AG09309 (cell line): Measurements from ENCODE around the gene MORN2.

Experiments
- DNase-seq: peaks from one replicate; pipeline ENCODE4 v3.0.0-alpha.2; 2010; ENCODE audit warnings: low read depth
- H3K4me3 ChIP-seq: 2 replicates; pipeline ENCODE4 v1.5.1; 2011; ENCODE audit warnings: mild to moderate bottlenecking, low read depth, low read length, moderate library complexity; ENCODE audit not compliant: control insufficient read depth
- CTCF ChIP-seq: IDR thresholded peaks from 2 replicates; pipeline ENCODE4 v1.5.1; 2011; ENCODE audit warnings: mild to moderate bottlenecking, low read depth, low read length, inconsistent platforms; ENCODE audit not compliant: insufficient read depth, control insufficient read depth; ENCODE audit errors: missing control alignments

MORN2 gene

GRCh38 chr2:38907743-38908562, 32.2 kb downstream of the MORN2 start:
- H3K4me3 ChIP-seq: no peak overlapping the region
- no peak for DNase-seq
- TF ChIP-seq CTCF: no peak

DNA sequence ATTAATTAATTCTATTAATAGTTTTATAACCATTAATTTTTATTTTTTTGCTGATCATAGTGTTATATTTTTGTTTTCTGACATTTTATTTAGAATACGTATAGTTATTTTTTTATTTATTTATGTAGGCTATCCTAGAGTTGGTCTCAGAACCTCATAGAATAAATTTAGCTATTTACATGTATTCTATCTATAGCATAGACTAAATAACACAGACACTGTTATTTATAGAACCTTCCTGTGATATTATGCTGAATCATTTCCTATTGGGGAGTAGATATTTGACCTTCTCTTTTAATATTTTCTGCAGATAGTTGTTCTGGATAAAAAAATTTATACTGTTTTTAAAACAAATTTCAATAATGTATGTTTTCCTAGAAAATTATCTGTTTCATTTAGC, 34.1 kb downstream of the MORN2 start:
- no peak overlapping the region for H3K4me3 ChIP-seq
- DNase-seq: no peak
- TF ChIP-seq CTCF: no peak

DNA sequence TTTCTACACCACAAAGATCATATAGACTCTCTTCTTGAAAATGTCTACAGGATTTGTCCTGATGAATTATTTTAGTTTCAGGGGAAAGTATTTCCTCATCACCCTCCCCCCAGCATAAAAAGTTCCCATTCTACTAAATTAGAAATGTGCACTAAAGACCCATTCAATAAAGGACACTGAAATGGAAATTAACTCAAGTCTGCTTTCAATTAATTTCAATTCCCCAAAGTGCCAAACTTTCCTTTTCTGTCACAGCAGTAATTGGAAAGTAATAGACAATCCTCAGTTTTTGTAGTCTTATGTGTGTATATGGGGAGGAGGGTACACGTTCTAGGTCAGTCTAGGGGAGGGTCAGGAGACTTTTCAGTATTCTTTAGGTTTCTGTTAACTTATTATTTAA, 35.4 kb downstream of the MORN2 start:
- DNase-seq: no peak
- TF ChIP-seq CTCF: no peak
- no peak overlapping the region for H3K4me3 ChIP-seq

DNA sequence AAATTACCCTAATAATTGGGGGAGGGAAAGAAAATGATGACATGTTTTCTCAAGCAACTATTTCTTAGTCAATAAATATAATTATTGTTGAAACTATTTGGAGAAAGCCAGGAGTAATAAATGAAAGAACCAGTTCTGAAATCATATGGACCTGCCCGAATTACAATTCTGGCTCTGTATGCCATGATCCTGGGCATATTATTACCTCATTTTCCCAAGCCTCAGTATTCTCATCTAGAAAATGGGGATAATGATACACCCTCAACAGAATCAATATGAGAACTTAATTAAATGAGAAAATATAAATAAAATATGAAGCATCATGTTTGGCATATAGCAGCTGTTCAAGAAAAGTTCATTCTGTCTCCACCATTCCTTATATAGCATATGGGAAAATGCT, 36.8 kb downstream of the MORN2 start:
- no peak for DNase-seq
- no peak for TF ChIP-seq CTCF
- no peak overlapping the region for H3K4me3 ChIP-seq

- no peak for DNase-seq
- H3K4me3 ChIP-seq: no peak overlapping the region
- no peak for TF ChIP-seq CTCF
These were observed 46.6 kb downstream of the MORN2 start for GRCh38 chr2:38922389-38922788.

DNA sequence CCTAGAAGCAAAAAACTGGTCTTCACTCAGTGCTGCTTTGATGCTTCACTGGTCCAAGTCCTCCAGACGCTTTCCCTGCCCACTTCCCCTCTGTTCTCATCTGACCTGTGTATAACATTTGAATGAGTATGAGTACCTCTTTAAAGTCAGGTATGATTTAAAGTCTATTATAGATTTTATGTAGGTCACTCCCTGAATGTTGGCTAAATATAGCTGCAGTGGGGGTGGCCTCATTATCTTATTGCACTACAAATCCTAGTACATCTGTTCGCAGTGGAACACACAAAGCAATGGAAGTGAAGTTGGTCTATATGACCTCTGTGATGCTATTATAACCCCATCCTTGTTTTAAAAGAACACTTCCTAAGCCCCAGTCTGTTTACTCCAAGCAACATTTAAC, 47.1 kb downstream of the MORN2 start:
- no peak for TF ChIP-seq CTCF
- no peak overlapping the region for H3K4me3 ChIP-seq
- DNase-seq: no peak
